Mucosa of gallbladder (tissue), 1 donor: ENCODE results near the gene DHRSX. TPM values are rescaled to one million over a fixed set of nuclear protein-coding genes. Genes with fewer than 3 reads are reported as not detected.
"Not testable (repeated sequence)": the region's sequence is repeated elsewhere in the genome, so short reads cannot be mapped to it uniquely, and the experiment has no call there.

ENCODE experiments used
- DNase-seq: peaks from one replicate; pipeline ENCODE4 v3.0.0-alpha.2; 2020; ENCODE audit warnings: low spot score
- total RNA-seq: library from RNA; stranded (reverse); gene quantifications from one replicate; pipeline ENCODE4 v1.2.1, GENCODE V29; 2021
- donor health status: DM: no; HTN: no; CAD: no.

The DHRSX gene
- total RNA-seq, 1 donor from 2014 or later, result 61.4 TPM

GRCh38 chrX:2474963-2475726, 25.6 kb downstream of the DHRSX start:
- no peak for DNase-seq

GRCh38 chrX:2474280-2474962, 26.4 kb downstream of the DHRSX start:
- DNase-seq, result no peak

- peak; percentile 78 for DNase-seq
Measured at GRCh38 chrX:2473064-2473463, 27.7 kb downstream of the DHRSX start.

GRCh38 chrX:2471641-2472040, 29.1 kb downstream of the DHRSX start:
- no peak for DNase-seq

- DNase-seq, result not testable (repeated sequence)
Measured at GRCh38 chrX:2471126-2471525, 29.6 kb downstream of the DHRSX start.

GRCh38 chrX:2469852-2470251, 30.9 kb downstream of the DHRSX start:
- DNase-seq, result not testable (repeated sequence)

- no peak for DNase-seq
Measured at GRCh38 chrX:2469196-2469685, 31.5 kb downstream of the DHRSX start.

GRCh38 chrX:2468261-2469195, 32.2 kb downstream of the DHRSX start:
- no peak for DNase-seq

- peak; percentile 34 for DNase-seq
Measured at GRCh38 chrX:2466876-2467656, 33.7 kb downstream of the DHRSX start.

GRCh38 chrX:2464677-2465166, 36.1 kb downstream of the DHRSX start:
- DNase-seq, result no peak

- no peak for DNase-seq
Measured at GRCh38 chrX:2463973-2464676, 36.7 kb downstream of the DHRSX start.

- DNase-seq, result not testable (repeated sequence)
Measured at GRCh38 chrX:2463481-2463880, 37.3 kb downstream of the DHRSX start.

- DNase-seq, result no peak
Measured at GRCh38 chrX:2462780-2463179, 38.0 kb downstream of the DHRSX start.

- DNase-seq, result no peak
Measured at GRCh38 chrX:2462074-2462473, 38.7 kb downstream of the DHRSX start.

- DNase-seq, result no peak
Measured at GRCh38 chrX:2461711-2462016, 39.1 kb downstream of the DHRSX start.

GRCh38 chrX:2460821-2461710, 39.7 kb downstream of the DHRSX start:
- DNase-seq, result not testable (repeated sequence)

- not testable (repeated sequence) for DNase-seq
Measured at GRCh38 chrX:2460048-2460447, 40.7 kb downstream of the DHRSX start.

GRCh38 chrX:2458309-2458708, 42.5 kb downstream of the DHRSX start:
- no peak for DNase-seq
